ENCODE data around the gene PYGB.

GRCh38 chr20:25199473-25200260, 48.2 kb upstream of the PYGB start:
- TF ChIP-seq REST (IDR thresholded peaks at IDR 0.05; ENCODE audit: insufficient read depth in 1 of 2, low read depth in 2 of 2, low read length in 2 of 2): no peak
- TF ChIP-seq TAF1 (IDR thresholded peaks at IDR 0.05; ENCODE audit: borderline replicate concordance, insufficient read depth, low read length): no peak

All from PFSK-1 (cell line).